NCI-H2227 (cell line): ENCODE results near the gene KCTD14.
"Not testable (repeated sequence)": the region's sequence is repeated elsewhere in the genome, so short reads cannot be mapped to it uniquely, and the experiment has no call there.

Experiments used
- DNase-seq: peaks from one replicate; lab custom pipeline; 2025; ENCODE audit not compliant: unreplicated experiment; lab: John Stamatoyannopoulos, UW

Gene KCTD14

DNA sequence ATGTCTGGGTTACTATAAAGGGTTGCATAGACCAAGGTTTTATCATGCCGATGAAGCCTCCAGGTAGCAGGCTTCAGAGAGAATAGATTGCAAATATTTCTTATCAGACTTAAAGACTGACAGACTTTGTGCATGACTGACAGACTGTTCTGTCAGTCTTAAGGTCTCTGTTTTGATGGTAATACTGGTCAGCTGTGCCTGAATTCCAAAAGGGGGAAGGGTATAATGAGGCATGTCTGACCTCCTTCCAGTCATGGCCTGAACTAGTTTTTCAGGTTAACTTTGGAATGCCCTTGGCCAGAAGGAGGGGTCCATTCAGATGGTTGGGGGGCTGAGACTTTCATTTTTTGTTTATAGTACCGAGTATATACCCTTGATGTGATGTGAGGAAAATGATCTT is 4.7 kb upstream of the KCTD14 start:
- no peak for DNase-seq

GRCh38 chr11:78025378-78025777 is 2.3 kb upstream of the KCTD14 start:
- no peak for DNase-seq

GRCh38 chr11:78023426-78023825 is 350 bp upstream of the KCTD14 start:
- DNase-seq = no peak

GRCh38 chr11:78021611-78022010 is 1.5 kb downstream of the KCTD14 start:
- no peak for DNase-seq

DNA sequence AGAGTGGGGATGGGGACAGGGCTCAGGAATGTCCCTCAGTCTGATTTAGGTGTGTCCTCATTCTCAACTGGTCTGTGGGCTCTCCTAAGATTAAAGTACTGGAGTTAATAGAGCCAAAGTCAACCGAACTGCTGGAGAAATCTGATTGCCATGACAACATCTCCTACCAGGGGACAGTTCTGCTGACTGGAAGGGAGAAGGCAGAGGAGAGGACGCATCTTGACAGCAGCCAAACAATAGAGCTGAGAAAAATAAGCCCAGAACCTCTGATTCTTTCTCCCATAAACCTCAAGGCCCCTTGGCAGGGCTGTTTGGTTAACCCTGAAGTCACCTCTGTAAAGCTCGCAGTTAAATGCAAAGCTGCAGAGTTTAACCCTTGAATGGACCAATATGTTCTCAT is 2.8 kb downstream of the KCTD14 start:
- peak; percentile 70 for DNase-seq

DNA sequence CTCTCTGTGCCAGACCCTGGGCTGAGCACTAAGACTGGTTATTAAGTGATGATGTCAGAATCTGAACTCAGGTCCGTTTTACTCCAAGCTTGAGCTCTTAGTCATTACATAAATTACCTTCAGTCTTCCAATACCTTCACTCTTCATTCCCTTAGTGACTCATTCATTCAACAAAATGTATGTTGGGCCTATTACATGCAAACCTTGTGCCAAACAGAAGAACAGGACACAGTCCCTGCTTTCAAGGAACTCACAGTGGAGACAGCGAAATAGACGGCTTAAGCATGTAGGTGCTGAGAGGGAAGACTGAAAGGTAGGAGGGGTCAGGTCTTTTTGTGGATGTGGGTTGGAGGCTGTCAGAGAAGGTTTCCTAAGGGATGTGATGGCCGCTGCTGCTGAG is 3.3 kb downstream of the KCTD14 start:
- DNase-seq = no peak

DNA sequence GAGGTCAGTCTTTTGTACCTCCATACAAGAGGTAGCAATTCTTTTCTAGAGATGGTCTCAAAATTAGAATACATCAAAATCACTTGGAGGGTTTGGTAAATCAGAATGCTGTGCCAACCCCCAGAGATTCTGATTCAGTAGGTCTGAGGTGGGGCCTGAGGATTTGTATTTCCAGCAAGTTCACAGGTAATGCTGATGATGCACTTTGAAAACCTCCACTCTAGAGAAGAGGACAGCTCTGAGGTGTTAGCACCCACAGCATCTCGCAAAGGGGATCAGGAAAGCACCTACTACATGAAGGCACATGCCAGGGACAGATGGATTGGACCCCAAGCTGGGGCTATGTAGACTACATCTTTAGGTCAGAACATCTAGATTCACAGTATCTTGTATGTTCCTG is 7.2 kb downstream of the KCTD14 start:
- DNase-seq = no peak

DNA sequence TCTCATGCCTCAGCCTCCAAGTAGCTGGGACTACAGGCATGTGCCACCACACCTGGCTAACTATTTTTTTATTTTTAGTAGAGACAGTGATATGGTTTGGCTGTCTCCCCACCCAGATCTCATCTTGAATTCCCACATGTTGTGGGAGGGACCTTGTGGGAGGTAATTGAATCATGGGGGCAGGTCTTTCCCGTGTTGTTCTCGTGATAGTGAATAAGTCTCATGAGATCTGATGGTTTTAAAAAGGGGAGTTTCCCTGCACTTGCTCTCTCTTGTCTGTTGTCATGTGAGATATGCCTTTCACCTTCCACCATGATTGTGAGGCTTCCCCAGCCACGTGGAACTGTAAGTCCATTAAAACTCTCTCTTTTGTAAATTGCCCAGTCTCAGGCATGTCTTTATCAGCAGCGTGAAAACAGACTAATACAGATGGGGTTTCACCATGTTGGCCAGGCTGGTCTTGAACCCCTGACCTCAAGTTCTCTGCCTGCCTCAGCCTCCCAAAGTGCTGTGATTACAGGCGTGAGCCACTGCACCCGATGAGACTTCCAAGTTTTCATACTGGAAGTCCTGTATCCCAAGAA is 8.0 kb downstream of the KCTD14 start:
- not testable (repeated sequence) for DNase-seq

- no peak for DNase-seq
Observed at GRCh38 chr11:78011301-78011700, 11.8 kb downstream of the KCTD14 start.

DNA sequence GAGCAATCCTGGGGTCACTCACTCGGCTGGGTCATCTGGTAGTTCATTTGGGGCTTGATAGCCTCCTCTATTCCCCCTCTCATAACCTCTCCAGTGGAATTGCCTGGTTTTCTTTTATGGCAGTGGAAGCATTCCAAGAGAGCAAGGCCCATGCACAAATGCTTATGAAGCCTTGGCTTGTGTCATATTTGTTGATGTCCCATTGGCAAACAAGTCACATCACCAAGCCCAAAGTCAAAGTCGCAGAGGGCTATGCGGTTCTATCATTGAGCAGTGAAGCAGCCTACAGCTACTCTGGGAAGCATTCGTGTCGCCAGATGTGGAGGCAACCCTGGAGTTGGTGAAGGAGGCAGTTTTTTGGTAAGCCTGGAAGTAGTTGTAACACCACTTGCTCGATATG is 12.3 kb downstream of the KCTD14 start:
- no peak for DNase-seq

DNA sequence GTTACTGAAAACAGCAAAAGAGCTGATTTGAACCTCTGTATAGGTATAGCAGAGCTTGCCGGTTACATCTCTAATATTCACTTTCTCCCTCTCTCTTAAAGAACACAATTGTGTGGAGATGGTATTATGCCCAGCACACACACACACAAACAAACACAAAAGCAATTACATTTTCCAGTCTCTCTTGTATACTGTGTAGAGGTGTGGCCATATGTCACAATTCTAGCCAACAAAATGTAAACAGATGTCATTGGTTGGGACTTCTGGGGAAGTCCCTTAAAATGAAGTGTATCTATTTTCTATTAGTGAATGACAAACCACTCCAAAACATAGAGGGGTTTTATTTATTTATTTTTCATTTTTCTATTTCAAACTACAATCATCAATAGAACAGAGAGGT is 12.8 kb downstream of the KCTD14 start:
- DNase-seq = no peak

DNA sequence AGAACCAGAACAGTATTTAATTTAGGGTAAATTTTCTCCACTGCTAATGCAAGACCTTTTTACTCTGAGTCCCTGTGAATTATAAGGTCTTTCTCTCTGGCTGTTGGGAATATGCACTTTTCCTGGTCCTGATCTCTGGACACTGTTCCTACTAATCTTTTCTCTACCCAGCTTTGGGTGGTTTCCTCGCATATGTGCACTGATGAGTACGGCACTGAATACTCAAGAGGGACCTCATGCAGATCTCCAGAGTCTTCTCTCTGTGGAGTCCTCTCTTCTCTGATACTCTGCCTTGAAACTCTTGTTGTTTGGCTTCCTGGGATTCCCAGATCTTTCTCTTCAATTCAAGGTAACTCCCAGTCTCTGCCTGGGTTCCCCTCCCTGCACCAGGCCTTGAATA is 14.0 kb downstream of the KCTD14 start:
- DNase-seq = no peak

GRCh38 chr11:78000193-78000592 is 22.9 kb downstream of the KCTD14 start:
- DNase-seq = peak; percentile 81

DNA sequence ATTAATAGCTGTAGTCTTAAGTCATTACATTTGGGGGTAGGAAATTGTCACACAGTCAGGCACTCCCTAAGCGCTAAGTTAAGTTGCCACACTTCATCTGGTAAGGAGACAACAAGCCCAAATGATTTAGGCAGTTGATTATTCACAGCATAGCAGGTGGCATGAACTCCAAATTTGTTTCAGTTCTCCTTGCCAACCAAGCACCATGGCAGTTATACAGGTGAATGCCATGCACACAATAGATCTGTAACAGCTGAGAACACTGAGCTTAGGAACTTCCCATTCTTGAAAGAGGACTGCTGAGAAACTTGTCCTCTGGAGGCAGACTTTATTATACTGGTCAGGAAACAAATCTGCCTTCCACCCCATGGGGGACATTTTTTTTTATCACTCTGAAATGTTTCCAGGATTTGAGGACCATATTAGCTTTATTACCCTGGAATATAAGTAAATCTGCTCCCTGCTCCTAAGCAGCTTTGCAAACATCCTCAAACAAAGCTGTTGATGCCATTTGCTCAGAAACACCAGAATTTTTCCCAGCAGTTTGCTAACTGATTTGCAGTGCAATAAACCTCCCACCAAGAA is 23.5 kb downstream of the KCTD14 start:
- no peak for DNase-seq

GRCh38 chr11:77994434-77995362 is 28.4 kb downstream of the KCTD14 start, which contains the start of gene INTS4:
TSS of gene INTS4 (minus strand) at chr11:77994668. CDS start at chr11:77994643, 25 bp downstream.
- DNase-seq = peak; percentile 100

DNA sequence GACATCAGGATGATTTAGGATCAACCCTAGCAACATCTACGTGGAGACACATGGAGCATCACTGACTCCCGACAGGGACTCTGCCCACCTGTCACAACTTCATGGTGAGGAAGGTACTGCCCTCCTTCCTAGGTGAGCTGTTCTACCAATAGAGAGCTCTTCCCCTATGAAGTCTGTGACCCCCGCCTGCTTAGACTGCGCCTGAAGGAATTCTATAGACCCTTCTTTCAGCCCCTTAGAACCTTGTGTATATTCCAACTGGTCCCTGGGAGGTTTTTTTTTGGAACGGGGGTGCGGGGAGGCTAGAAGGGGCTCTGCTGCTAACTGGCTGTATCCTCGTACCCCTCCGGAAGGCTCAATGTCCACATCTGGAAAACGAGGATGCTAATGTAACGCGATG is 29.2 kb downstream of the KCTD14 start:
- DNase-seq = no peak

DNA sequence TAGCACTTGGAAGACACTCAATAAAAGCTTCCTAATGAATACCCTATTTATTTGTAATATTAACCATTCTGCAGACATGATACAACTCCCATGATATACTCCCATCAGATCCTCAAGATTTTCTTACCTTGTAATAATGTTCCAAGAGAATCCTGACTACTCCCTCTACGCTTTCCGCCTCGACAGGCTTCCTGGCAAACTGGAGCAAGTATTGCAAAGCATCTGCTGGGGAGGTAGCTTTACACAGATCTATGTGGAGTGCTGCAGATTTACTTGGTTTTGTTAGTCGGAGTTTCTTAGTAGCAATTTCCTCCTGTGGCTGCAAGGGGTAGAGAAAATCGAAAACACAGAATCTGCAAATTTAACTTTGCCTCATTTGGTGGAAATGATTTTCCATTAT is 32.1 kb downstream of the KCTD14 start:
- no peak for DNase-seq

- DNase-seq = not testable (repeated sequence)
Observed at GRCh38 chr11:77986456-77986855, 36.6 kb downstream of the KCTD14 start.

- DNase-seq = no peak
Observed at GRCh38 chr11:77981346-77981947, 41.6 kb downstream of the KCTD14 start.

DNA sequence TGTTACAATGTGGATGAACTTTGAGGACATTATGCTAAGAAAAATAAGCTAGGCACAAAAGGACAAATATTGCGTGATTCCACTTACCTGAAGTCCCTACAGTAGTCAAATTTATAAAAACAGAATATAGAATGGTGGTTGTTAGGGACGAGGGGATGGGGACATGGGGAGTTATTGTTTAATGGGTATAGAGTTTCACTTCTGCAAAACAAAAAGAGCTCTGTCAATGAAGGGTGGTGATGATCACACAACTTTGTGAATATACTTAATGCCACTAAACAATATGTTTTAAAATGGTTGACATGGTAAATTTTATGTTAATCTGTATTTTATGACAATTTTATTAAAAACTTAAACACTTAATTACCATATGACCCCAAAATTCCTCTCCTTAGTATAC is 54.7 kb downstream of the KCTD14 start:
- DNase-seq = no peak

- DNase-seq = no peak
Observed at GRCh38 chr11:77967753-77968152, 55.3 kb downstream of the KCTD14 start.

- no peak for DNase-seq
Observed at GRCh38 chr11:77967121-77967520, 56.0 kb downstream of the KCTD14 start.
